ENCODE results near the gene CASTOR1.
A peak's percentile ranks its signal among the peaks of the same experiment; 100 is the strongest.

CASTOR1 gene

DNA sequence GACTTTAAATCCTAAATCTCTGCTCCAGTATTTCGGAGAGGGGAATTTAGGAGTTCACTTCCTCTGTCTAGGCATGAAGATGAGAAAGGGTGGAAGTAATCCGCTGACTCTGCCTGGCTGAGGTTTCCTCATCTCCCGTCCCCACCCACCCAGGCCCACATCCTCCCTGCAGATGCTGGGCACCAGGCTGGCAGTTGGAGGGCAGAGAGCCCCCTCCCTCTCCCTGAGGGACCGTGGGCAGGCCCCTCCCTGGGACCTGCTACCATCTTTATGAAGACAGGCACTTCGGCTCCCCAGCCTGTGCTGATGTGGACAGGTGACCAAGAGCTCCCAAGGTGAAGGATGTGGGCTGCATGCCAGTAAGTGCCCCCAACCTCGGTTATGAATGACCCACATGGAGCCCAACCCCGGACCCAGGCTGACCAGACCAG, 6.7 kb downstream of the CASTOR1 start:
- DNase-seq: peak; percentile 28

DNA sequence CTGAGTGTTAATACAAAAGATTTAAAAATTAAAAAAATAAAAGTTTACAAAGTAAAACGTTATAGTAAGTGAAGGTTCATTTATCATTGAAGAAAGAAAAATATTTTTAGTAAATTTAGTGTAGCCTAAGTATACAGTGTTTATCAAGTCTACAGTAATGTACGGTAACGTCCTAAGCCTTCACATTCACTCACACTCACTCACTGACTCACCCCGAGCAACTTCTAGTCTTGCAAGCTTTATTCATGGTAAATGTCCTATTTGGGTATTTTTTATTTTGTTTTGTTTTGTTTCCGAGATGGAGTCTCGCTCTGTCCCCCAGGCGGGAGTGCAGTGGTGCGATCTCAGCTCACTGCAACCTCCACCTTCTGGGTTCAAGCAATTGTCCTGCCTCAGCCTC, 8.8 kb downstream of the CASTOR1 start:
- no peak for DNase-seq

DNA sequence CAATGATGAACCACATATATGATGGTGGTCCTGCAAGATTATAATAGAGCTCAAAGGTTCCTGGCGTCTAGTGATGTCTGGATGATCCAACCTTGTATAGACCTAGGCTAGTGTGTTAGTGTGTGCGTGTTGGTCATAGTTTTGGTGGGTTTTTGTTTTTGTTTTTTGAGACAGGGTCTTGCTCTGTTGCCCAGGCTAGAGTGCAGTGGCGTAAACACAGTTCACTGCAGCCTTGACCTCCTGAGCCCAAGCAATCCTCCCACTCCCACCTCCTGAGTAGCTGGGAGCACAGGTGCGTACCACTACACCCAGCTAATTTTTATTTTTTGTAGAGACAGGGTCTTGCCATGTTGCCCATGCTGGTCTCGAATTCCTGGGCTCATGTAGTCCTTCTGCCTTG, 9.4 kb downstream of the CASTOR1 start:
- no peak for DNase-seq

GRCh38 chr22:30279046-30279788, 10.1 kb downstream of the CASTOR1 start:
- no peak for DNase-seq

DNA sequence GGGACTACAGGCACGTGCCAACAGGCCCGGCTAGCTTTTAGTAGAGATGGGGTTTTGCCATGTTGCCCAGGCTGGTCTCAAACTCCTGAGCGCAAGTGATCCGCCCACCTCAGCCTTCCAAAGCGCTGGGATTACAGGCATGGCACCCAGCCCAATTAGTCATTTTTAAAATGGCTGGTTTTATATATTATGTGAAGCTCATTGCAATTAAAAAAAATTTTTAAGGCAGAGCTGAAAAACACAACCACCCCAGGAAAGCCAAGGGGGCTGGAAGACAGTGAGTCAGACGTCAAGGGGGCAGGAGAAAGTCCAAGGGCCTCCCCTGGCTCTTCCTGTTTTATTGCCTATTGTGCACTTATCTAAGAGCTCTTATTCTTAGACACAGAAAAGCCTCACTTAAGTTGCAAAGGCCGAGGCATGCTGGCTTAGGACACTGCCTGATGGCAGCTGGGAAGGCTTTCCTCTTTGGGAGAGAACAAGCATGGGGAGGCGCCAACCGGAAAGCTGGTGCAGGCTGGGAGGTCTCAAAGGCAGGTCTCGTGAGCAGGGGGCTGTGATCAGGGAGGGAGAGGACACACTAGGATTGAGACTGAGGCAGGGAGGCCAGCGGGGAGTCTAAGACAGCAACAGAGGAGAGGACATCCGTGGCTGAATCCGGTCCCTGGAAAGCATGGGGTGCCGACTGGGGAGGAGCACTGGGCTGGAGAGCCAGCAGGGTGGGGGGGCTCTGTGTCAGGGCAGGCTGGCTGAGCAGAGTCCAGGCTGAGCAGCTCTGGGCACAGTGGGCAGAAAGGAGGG, 11.6 kb downstream of the CASTOR1 start:
- DNase-seq: peak; percentile 40

DNA sequence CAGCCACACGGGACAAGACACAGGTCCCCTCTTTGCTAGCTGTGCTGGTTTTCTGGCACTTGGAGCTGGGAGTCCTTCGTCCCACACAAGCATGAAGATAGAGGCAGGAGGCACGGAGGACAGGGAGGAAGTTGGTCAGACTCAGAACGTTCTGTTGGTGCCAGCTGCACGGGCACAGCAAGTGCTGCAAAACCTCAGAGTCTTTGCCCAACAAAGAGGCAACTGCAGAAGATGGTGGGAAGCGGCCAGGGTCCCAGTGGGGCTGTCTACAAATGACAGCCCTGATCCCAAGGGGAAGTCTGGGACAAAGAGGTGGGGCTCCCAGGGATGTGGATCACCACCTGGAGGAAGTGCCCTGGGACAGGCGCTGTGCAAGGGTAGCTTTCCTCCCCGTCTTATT, 13.3 kb downstream of the CASTOR1 start:
- no peak for DNase-seq

GRCh38 chr22:30275625-30276024, 13.7 kb downstream of the CASTOR1 start:
- no peak for DNase-seq

GRCh38 chr22:30274437-30274812, 14.9 kb downstream of the CASTOR1 start:
- no peak for DNase-seq

DNA sequence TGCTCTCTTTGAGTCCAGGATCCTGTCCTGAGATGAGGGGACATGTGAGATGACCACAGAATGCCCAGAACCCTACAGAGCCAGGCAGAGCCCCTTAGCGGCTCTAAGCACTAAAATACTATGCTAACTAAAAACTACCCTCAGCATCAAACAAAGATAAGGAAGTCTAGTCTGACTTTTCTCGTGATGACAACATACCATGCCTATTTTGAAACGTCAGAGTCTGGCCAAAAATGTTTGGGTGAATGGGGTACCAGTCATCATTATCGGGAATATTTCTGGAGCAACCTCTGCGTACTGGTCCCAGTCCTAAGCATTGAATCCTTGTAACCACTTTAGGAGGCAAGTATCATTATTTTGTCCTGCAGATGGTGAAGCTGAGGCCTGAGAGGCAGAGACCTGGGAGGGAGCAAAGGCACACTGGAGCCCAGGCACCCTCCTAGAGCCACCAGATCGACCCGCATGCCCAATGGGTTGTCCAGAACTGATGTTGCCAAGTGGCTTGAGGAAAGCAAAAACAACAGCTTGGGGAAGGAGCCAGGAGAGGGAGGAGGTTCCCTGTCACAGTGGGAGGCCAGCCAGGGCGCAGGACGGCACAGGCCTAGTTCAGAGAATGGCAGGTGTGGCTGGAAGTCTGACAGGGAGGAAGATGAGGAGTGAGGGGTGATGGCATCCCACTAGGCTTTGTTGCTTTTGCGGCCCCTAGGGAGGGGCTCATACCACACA, 15.4 kb downstream of the CASTOR1 start:
- DNase-seq: no peak

DNA sequence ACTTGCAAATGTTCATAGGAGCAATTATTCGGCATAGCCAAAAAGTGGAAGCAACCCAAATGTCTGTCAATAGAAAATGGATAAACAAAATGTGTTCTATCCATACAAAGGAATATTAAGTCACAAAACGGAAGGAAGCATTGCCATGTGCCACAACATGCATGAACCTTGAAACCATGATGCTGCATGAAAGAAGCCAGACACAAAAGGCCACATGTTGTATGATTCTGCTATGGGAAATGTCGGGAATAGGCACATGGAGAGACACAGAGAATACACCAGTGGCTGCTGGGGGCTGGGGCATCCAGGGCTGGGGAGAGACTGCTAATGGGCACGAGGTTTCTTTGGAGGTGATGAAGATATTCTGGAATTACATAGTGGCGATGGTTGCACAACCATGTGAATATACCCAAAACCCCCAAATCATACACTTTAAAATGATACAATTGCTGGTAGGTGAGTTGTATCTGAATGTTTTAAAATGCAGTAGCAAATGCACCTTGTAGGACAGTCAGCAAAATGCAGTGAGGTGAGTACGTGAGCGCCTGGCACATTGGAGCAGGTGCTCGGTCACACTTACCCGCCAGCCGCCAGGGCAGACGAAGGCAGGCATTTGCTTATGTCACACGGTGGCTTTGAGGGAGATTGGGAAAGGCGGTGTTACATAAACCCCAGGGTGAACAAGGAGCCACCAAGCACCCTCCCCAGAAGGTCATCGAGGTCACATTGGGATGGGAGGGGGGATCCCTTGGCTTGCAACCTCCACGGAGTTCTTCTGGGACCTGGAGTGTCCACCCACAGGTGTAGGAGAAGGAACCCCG, 16.3 kb downstream of the CASTOR1 start:
- DNase-seq: no peak

- DNase-seq: no peak
These were observed 18.5 kb downstream of the CASTOR1 start for GRCh38 chr22:30270832-30271231.

DNA sequence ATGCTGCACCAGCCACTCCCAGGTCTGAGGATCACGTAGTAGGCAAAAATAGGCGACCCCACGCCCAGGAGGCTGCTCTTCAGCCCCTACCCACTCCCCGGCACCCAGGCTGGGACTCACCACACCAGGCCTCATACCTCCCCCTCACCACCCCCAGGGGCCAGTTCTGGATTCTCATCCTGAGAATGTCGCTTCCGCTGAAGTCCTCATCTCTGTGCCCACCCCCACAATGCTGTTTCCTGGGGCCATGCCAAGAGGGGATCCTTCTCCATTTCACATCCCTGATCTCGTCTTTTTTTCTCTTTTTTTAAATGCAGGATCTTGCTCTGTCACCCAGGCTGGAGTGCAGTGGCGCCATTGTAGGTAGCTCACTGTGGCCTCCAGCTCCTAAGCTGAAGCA, 21.0 kb downstream of the CASTOR1 start:
- DNase-seq: no peak

GRCh38 chr22:30267382-30268302, 21.7 kb downstream of the CASTOR1 start:
- peak; percentile 58 for DNase-seq

DNA sequence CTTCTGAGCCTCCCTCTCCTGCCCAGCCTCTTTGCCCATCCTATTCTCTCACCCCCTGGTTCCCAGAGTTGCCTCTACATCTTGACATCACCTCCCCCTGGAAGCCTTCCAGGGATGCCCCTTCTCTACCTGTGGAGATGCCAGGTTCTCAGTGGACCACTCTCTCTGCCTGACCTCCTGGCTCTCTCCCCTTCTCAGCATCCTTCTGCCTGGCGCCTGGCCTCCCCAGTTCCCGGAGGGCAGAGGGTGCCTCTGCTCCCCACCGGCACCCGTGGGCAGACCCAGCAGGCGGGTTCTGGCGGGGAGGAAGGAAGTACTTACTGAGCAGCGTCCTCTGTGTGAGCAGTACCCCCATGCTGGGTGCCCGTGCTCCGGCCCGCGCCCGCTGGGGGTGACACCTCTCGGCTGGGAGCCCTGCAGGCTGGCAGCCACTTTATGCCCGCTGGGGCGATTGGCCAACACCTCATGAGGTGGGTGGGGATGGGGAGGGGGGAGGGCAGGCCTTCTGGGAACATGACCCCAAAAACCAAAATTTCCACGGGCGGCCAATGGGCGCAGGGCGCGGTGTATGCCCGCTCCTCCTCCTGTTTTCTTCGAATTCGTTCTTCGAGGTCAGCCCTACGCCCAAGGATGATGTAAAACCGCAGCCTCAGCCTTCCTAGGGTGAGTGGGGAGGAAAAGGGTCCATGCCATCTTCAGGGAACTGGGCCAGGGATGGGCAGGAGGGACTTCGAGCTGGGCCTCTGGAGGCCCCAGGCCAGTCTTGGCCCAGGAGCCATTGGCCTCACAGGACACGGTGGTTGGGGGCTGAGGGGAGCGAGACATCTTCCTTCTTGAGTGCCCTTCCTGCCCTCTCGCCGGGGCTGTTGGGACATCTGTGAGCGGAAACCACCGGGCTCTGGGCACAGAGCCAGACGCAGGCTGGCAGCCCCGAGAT, 22.6 kb downstream of the CASTOR1 start, which contains the start of gene OSM:
Gene OSM, minus strand, starts transcription at position 407 of the 937 bp plus-strand sequence. Its CDS starts 52 bp downstream, at position 355.
- peak; percentile 89 for DNase-seq

DNA sequence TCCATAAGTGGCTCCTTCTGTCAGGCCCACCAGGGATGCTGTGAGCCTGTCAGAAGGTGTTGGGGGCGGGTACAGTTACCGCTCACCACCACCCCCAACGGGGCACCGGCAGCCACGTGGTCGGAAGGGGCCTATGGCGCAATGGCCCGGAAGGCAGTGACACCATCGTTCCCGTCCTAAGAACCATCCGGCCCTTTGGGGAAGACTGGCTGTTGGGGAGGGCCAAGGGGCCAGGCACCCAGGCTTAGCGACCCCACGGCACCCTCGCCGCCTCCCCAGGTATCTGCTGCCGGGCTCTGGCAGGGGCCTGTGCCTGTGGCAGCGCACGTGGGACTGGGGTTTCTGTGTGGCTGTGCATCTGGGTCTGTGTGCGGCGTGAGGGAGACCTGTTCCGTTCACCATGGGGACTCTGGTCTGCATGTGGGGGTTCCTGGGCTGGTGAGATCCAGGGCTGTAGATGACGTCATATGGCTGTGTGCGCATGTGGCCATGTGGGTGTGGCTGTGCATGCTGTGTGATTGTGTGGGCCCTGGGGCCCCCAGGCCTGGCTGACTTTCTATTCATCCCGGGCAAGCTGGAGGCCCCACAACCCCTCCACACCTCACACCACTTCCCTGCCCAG, 23.4 kb downstream of the CASTOR1 start:
- DNase-seq: peak; percentile 84

DNA sequence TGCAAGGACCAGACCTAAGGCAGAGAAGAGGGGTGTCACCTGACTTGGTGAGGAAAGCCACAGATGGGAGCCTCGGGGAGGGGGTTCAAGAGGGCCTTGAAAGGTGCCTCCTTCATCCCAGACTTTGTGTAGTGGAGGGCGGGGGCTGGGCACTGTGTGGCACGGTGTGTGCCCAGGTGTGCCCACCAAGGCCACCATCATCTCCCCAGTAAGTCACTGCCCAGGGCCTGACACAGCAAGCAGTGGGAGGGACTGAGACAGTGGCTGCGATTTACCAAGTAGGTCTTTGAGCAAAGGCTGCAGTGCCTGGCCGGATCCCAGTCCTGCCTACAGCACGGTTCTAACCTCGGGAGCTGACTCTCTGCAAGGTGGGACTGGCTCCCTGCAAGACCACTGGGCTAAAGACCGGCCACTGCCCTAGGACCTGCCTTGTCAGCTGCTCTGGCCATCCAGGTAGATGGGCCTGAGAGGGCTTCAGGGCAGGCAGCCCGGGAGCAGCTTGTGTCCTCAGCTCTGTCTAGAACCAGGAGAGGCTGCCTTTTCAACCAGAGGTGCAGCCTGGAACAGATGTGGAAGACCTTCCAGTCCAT, 24.1 kb downstream of the CASTOR1 start:
- DNase-seq: no peak

- no peak for DNase-seq
These were observed 25.4 kb downstream of the CASTOR1 start for GRCh38 chr22:30263883-30264282.

GRCh38 chr22:30262917-30263741, 26.2 kb downstream of the CASTOR1 start:
- peak; percentile 59 for DNase-seq

Data from GDM1 (cell line).